C4-2B (cell line): ENCODE measurements around the gene PRSS33.

Experiments used
- CTCF ChIP-seq: fragments of 450-650 bp; conservative IDR thresholded peaks from 2 replicates; pipeline ENCODE4 v1.5.1; 2017; ENCODE audit warnings: mild to moderate bottlenecking
- ZFX ChIP-seq: fragments of 450-650 bp; IDR thresholded peaks from 2 replicates; pipeline ENCODE4 v1.6.1; 2017

GRCh38 chr16:2748757-2749455 is 38.5 kb downstream of the PRSS33 start:
- TF ChIP-seq CTCF (no peak), ZFX (no peak)
